HG02798 (cell line): ENCODE data around the gene SPATS1.
"Not testable (repeated sequence)": the region's sequence is repeated elsewhere in the genome, so short reads cannot be mapped to it uniquely, and the experiment has no call there.

Experiments
- ATAC-seq: cut with Tn5 transposase; IDR thresholded peaks from one replicate; pipeline ENCODE4 v1.9.1; 2021; ENCODE audit warnings: mild to moderate bottlenecking; ENCODE audit not compliant: unreplicated experiment, poor library complexity

SPATS1 gene

GRCh38 chr6:44339763-44340625 is 2.5 kb upstream of the SPATS1 start:
- no peak for ATAC-seq

GRCh38 chr6:44341095-44341890 is 1.2 kb upstream of the SPATS1 start:
- no peak for ATAC-seq

- ATAC-seq = no peak
Measured at GRCh38 chr6:44342052-44342451, 398 bp upstream of the SPATS1 start.

- not testable (repeated sequence) for ATAC-seq
Measured at GRCh38 chr6:44346818-44347217, 4.4 kb downstream of the SPATS1 start.

GRCh38 chr6:44349904-44350649 is 7.6 kb downstream of the SPATS1 start:
- ATAC-seq = no peak

GRCh38 chr6:44350650-44350994 is 8.2 kb downstream of the SPATS1 start:
- not testable (repeated sequence) for ATAC-seq

GRCh38 chr6:44352259-44352658 is 9.8 kb downstream of the SPATS1 start:
- no peak for ATAC-seq

- no peak for ATAC-seq
Measured at GRCh38 chr6:44353336-44353735, 10.9 kb downstream of the SPATS1 start.

- no peak for ATAC-seq
Measured at GRCh38 chr6:44355640-44356039, 13.2 kb downstream of the SPATS1 start.

GRCh38 chr6:44356487-44356886 is 14.0 kb downstream of the SPATS1 start:
- ATAC-seq = no peak

- no peak for ATAC-seq
Measured at GRCh38 chr6:44359973-44360372, 17.5 kb downstream of the SPATS1 start.

GRCh38 chr6:44361947-44362346 is 19.5 kb downstream of the SPATS1 start:
- ATAC-seq = no peak

- no peak for ATAC-seq
Measured at GRCh38 chr6:44363377-44363926, 21.0 kb downstream of the SPATS1 start.

GRCh38 chr6:44366781-44367180 is 24.3 kb downstream of the SPATS1 start:
- no peak for ATAC-seq

- ATAC-seq = no peak
Measured at GRCh38 chr6:44367681-44368080, 25.2 kb downstream of the SPATS1 start.

- no peak for ATAC-seq
Measured at GRCh38 chr6:44373051-44373450, 30.6 kb downstream of the SPATS1 start.

GRCh38 chr6:44373787-44374186 is 31.3 kb downstream of the SPATS1 start:
- ATAC-seq = no peak

- ATAC-seq = no peak
Measured at GRCh38 chr6:44375071-44375470, 32.6 kb downstream of the SPATS1 start.

- no peak for ATAC-seq
Measured at GRCh38 chr6:44377484-44377883, 35.0 kb downstream of the SPATS1 start.

GRCh38 chr6:44377971-44378370 is 35.5 kb downstream of the SPATS1 start:
- ATAC-seq = no peak

GRCh38 chr6:44381739-44382138 is 39.3 kb downstream of the SPATS1 start:
- ATAC-seq = no peak
